ENCODE data around the gene ZNF717.
"Not testable (repeated sequence)": the region's sequence is repeated elsewhere in the genome, so short reads cannot be mapped to it uniquely, and the experiment has no call there.

DNA sequence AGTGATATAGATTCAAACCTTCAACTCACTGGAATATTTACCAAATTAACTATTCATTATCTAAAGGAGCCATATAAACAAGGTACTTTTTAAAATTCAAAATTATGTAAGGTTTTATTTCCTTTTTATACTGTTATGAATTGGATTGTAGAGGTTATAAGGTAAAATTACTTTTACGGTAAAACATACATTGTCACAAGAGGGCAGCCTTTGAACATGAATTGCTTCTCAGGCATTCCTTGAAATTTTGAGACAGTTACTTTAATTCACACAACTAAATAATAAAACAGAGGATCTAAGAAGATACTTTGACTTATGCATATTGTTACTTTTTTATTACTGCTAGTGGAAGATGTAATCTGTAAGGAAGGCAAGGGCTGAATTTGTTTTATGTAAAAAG is 32.7 kb upstream of the ZNF717 start:
- TF ChIP-seq, protein P1, sequence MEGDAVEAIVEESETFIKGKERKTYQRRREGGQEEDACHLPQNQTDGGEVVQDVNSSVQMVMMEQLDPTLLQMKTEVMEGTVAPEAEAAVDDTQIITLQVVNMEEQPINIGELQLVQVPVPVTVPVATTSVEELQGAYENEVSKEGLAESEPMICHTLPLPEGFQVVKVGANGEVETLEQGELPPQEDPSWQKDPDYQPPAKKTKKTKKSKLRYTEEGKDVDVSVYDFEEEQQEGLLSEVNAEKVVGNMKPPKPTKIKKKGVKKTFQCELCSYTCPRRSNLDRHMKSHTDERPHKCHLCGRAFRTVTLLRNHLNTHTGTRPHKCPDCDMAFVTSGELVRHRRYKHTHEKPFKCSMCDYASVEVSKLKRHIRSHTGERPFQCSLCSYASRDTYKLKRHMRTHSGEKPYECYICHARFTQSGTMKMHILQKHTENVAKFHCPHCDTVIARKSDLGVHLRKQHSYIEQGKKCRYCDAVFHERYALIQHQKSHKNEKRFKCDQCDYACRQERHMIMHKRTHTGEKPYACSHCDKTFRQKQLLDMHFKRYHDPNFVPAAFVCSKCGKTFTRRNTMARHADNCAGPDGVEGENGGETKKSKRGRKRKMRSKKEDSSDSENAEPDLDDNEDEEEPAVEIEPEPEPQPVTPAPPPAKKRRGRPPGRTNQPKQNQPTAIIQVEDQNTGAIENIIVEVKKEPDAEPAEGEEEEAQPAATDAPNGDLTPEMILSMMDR (IDR thresholded peaks at IDR 0.05): not testable (repeated sequence)
- TF ChIP-seq POLR2AphosphoS5 (IDR thresholded peaks at IDR 0.05): not testable (repeated sequence)
